ENCODE measurements around the gene PAIP2B.

Gene PAIP2B

GRCh38 chr2:71150082-71150816, 76.7 kb downstream of the PAIP2B start:
- no peak for DNase-seq

GRCh38 chr2:71148506-71149063, 78.3 kb downstream of the PAIP2B start:
- DNase-seq = no peak

GRCh38 chr2:71143782-71144181, 83.1 kb downstream of the PAIP2B start:
- DNase-seq = no peak

- DNase-seq = no peak
Measured at GRCh38 chr2:71136174-71136573, 90.7 kb downstream of the PAIP2B start.

GRCh38 chr2:71133603-71134002, 93.3 kb downstream of the PAIP2B start:
- DNase-seq = no peak
